DOHH2 (cell line): ENCODE results near the gene C9orf153.

Experiments used
- H3F3A ChIP-seq: fragments of 200-600 bp; sonication (generic), shearing (Covaris generic); 2 replicates; pipeline ENCODE4 v1.6.0; 2016; ENCODE audit warnings: antibody characterized with exemption, mild to moderate bottlenecking; ENCODE audit not compliant: control insufficient read depth, insufficient read depth
- H3K27ac ChIP-seq: fragments of 200-600 bp; sonication (generic); 2 replicates; pipeline ENCODE4 v1.5.1; 2014; ENCODE audit warnings: low read depth, mild to moderate bottlenecking, low read length, moderate library complexity
- H3K27me3 ChIP-seq: fragments of 200-600 bp; sonication (generic); 2 replicates; pipeline ENCODE4 v1.6.1; 2014; ENCODE audit warnings: mild to moderate bottlenecking, low read length, mixed read lengths; ENCODE audit not compliant: control insufficient read depth
- H3K36me3 ChIP-seq: fragments of 200-600 bp; sonication (generic); 2 replicates; pipeline ENCODE4 v1.6.1; 2014; ENCODE audit warnings: mild to moderate bottlenecking, low read length, moderate library complexity, mixed read lengths; ENCODE audit not compliant: control insufficient read depth
- H3K4me1 ChIP-seq: fragments of 200-600 bp; sonication (generic); 2 replicates; pipeline ENCODE4 v1.6.1; 2014; ENCODE audit warnings: mild to moderate bottlenecking, low read length, mixed read lengths; ENCODE audit not compliant: control insufficient read depth
- H3K4me2 ChIP-seq: fragments of 200-600 bp; sonication (generic); 2 replicates; pipeline ENCODE4 v1.6.0; 2014; ENCODE audit warnings: mild to moderate bottlenecking, low read length, moderate library complexity
- H3K4me3 ChIP-seq: fragments of 200-600 bp; sonication (generic); 2 replicates; pipeline ENCODE4 v1.5.1; 2014; ENCODE audit warnings: mild to moderate bottlenecking, low read length, mixed read lengths
- H3K79me2 ChIP-seq: fragments of 200-600 bp; sonication (generic); 2 replicates; pipeline ENCODE4 v1.6.1; 2014; ENCODE audit warnings: mild to moderate bottlenecking, low read length, mixed read lengths; ENCODE audit not compliant: control insufficient read depth
- H3K9me2 ChIP-seq: fragments of 200-600 bp; sonication (generic); replicated peaks from 2 replicates; pipeline ENCODE4 v1.6.1; 2014; ENCODE audit warnings: mild to moderate bottlenecking, low read length, mixed read lengths; ENCODE audit not compliant: control insufficient read depth
- H3K9me3 ChIP-seq: fragments of 200-600 bp; sonication (generic); 2 replicates; pipeline ENCODE4 v1.6.1; 2014; ENCODE audit warnings: antibody characterized with exemption, low read length, mixed read lengths; ENCODE audit not compliant: control insufficient read depth, insufficient read depth
- H4K20me1 ChIP-seq: fragments of 200-600 bp; sonication (generic); 2 replicates; pipeline ENCODE4 v1.6.0; 2014; ENCODE audit warnings: low read depth, mild to moderate bottlenecking, antibody characterized with exemption, low read length, moderate library complexity; ENCODE audit not compliant: control insufficient read depth, insufficient read depth
- CTCF ChIP-seq: fragments of 200-600 bp; sonication (generic); IDR thresholded peaks from one replicate; pipeline ENCODE4 v1.5.1; 2014; ENCODE audit warnings: antibody characterized with exemption, mild to moderate bottlenecking, low read depth, low read length; ENCODE audit not compliant: poor library complexity, severe bottlenecking
- EZH2phosphoT487 ChIP-seq: fragments of 200-600 bp; sonication (generic); IDR thresholded peaks from 2 replicates; pipeline ENCODE4 v1.6.1; 2017; ENCODE audit warnings: borderline replicate concordance, mild to moderate bottlenecking, antibody characterized with exemption, low read length, moderate library complexity, mixed read lengths

Gene C9orf153

GRCh38 chr9:86252870-86253269 lies 6.6 kb downstream of the C9orf153 start:
- H3K9me2 ChIP-seq: no peaks in the 10 kb centered on the region
- no peaks in the 10 kb centered on the region for H3K4me1 ChIP-seq
- no peaks in the 10 kb centered on the region for H3F3A ChIP-seq
- no peaks in the 10 kb centered on the region for H3K9me3 ChIP-seq
- H3K4me2 ChIP-seq: no peak overlapping the region
- H3K27me3 ChIP-seq: no peaks in the 10 kb centered on the region; the same call in 1 of the 2 replicates
- no peaks in the 10 kb centered on the region for H3K79me2 ChIP-seq
- no peak overlapping the region for H3K27ac ChIP-seq
- no peak overlapping the region for H3K4me3 ChIP-seq
- no peaks in the 10 kb centered on the region for H4K20me1 ChIP-seq
- H3K36me3 ChIP-seq: no peaks in the 10 kb centered on the region
- no peak for TF ChIP-seq CTCF
- no peak for TF ChIP-seq EZH2phosphoT487

- H3K9me2 ChIP-seq: no peaks in the 10 kb centered on the region
- no peak overlapping the region for H3K4me3 ChIP-seq
- H4K20me1 ChIP-seq: no peaks in the 10 kb centered on the region
- no peak overlapping the region for H3K27ac ChIP-seq
- no peaks in the 10 kb centered on the region for H3K36me3 ChIP-seq
- H3K9me3 ChIP-seq: no peaks in the 10 kb centered on the region
- H3K79me2 ChIP-seq: no peaks in the 10 kb centered on the region
- peaks cover 6% of the 10 kb centered on the region for H3K4me1 ChIP-seq
- no peak overlapping the region for H3K4me2 ChIP-seq
- TF ChIP-seq CTCF (no peak), EZH2phosphoT487 (no peak)
- H3F3A ChIP-seq: no peaks in the 10 kb centered on the region
- no peaks in the 10 kb centered on the region; the same call in none of the 2 replicates for H3K27me3 ChIP-seq
Observed at GRCh38 chr9:86250123-86250522, 9.3 kb downstream of the C9orf153 start.

GRCh38 chr9:86248746-86249145 lies 10.7 kb downstream of the C9orf153 start:
- H4K20me1 ChIP-seq: no peaks in the 10 kb centered on the region
- H3K9me2 ChIP-seq: no peaks in the 10 kb centered on the region
- H3F3A ChIP-seq: no peaks in the 10 kb centered on the region
- H3K79me2 ChIP-seq: no peaks in the 10 kb centered on the region
- no peak overlapping the region for H3K4me3 ChIP-seq
- H3K9me3 ChIP-seq: no peaks in the 10 kb centered on the region
- no peaks in the 10 kb centered on the region; the same call in none of the 2 replicates for H3K27me3 ChIP-seq
- H3K27ac ChIP-seq: no peak overlapping the region
- H3K36me3 ChIP-seq: no peaks in the 10 kb centered on the region
- no peak overlapping the region for H3K4me2 ChIP-seq
- peaks cover 6% of the 10 kb centered on the region for H3K4me1 ChIP-seq
- TF ChIP-seq EZH2phosphoT487 (no peak), CTCF (no peak)

- Histone ChIP-seq H3K9me3 (no peaks in the 10 kb centered on the region), H3K27me3 (no peaks in the 10 kb centered on the region; the same call in none of the 2 replicates), H3K9me2 (no peaks in the 10 kb centered on the region), H3K36me3 (no peaks in the 10 kb centered on the region), H4K20me1 (no peaks in the 10 kb centered on the region), H3K79me2 (no peaks in the 10 kb centered on the region), H3K27ac (no peak overlapping the region), H3F3A (no peaks in the 10 kb centered on the region), H3K4me1 (peaks cover 6% of the 10 kb centered on the region), H3K4me3 (no peak overlapping the region), H3K4me2 (0 out of 2 replicates have a peak overlapping the region, but pooled peaks have one; percentile 3)
- TF ChIP-seq CTCF (no peak), EZH2phosphoT487 (no peak)
Observed at GRCh38 chr9:86246752-86247161, 12.7 kb downstream of the C9orf153 start.
